ENCODE data around the gene RWDD1. TPM values are rescaled to one million over a fixed set of nuclear protein-coding genes. Genes with fewer than 3 reads are reported as not detected.

RWDD1 gene
- total RNA-seq, 1 experiment from 2014 or later, result 22.9 TPM

- Histone ChIP-seq H3F3A (ENCODE audit: insufficient read depth, low read depth) (peaks cover 11% of the 10 kb centered on the region; the same call in 1 of the 2 replicates), H3K79me2 (ENCODE audit: low read depth) (no peaks in the 10 kb centered on the region), H3K4me2 (no peak overlapping the region), H3K27me3 (ENCODE audit: insufficient read depth, low read depth) (no peaks in the 10 kb centered on the region), H2AFZ (no peak overlapping the region), H3K36me3 (ENCODE audit: low read depth) (no peaks in the 10 kb centered on the region), H3K27ac (no peak overlapping the region), H3K9me3 (ENCODE audit: insufficient read depth, low read depth) (no peaks in the 10 kb centered on the region), H3K9me2 (ENCODE audit: insufficient read depth) (no peaks in the 10 kb centered on the region; the same call in 1 of the 2 replicates), H4K20me1 (ENCODE audit: insufficient read depth) (no peaks in the 10 kb centered on the region), H3K4me3 (no peak overlapping the region), H3K4me1 (replicated peaks; ENCODE audit: insufficient read depth) (peaks cover 14% of the 10 kb centered on the region; the same call in 1 of the 2 replicates)
- no peak for TF ChIP-seq EZH2 (IDR thresholded peaks at IDR 0.05; ENCODE audit: low read depth)
- TF ChIP-seq CTCF (conservative IDR thresholded peaks at IDR 0.05), result peak; percentile 96
- ChIA-PET CTCF (interaction anchor here (0.5 to 1.2 kb wide), 8 partner anchors 9 to 513 kb away, joined by 3 to 9 read pairs (median 4); partner anchors contain the start of genes DSE and RWDD1), POLR2A (ENCODE audit: unreplicated experiment) (interaction anchor here (0.6 to 0.8 kb wide), 2 partner anchors 203 to 550 kb away, joined by 5 to 11 read pairs; no protein-coding TSS in a partner anchor)
- DNase-seq, result peak; percentile 62 to 65
- intact Hi-C loops (cut with micrococcal nuclease; ENCODE audit: unreplicated experiment), result loop anchor here (1.0 to 10.0 kb wide), 2 partner anchors 187 to 293 kb away; partner anchors contain the start of gene DSE
- BruUV-seq (replicated peaks), result no TSS peak
Observed at GRCh38 chr6:116561377-116562018, 9.8 kb upstream of the RWDD1 start.

GRCh38 chr6:116562019-116562403 is 9.3 kb upstream of the RWDD1 start:
- Histone ChIP-seq H3K36me3 (ENCODE audit: low read depth) (no peaks in the 10 kb centered on the region), H3K79me2 (ENCODE audit: low read depth) (no peaks in the 10 kb centered on the region), H3K4me1 (replicated peaks; ENCODE audit: insufficient read depth) (peaks cover 14% of the 10 kb centered on the region; the same call in 1 of the 2 replicates), H3F3A (ENCODE audit: insufficient read depth, low read depth) (peaks cover 11% of the 10 kb centered on the region; the same call in 1 of the 2 replicates), H3K4me3 (no peak overlapping the region), H3K27ac (no peak overlapping the region), H3K9me3 (ENCODE audit: insufficient read depth, low read depth) (no peaks in the 10 kb centered on the region), H2AFZ (no peak overlapping the region), H3K9me2 (ENCODE audit: insufficient read depth) (no peaks in the 10 kb centered on the region; the same call in 1 of the 2 replicates), H3K4me2 (no peak overlapping the region), H3K27me3 (ENCODE audit: insufficient read depth, low read depth) (no peaks in the 10 kb centered on the region), H4K20me1 (ENCODE audit: insufficient read depth) (no peaks in the 10 kb centered on the region)
- intact Hi-C loops (cut with micrococcal nuclease; ENCODE audit: unreplicated experiment), result loop anchor here (10.0 kb wide), 1 partner anchor 187 kb away; the partner anchor contains the start of gene DSE
- DNase-seq, result no peak
- TF ChIP-seq EZH2 (IDR thresholded peaks at IDR 0.05; ENCODE audit: low read depth) (no peak), CTCF (conservative IDR thresholded peaks at IDR 0.05) (no peak)
- BruUV-seq (replicated peaks), result no TSS peak
- CTCF ChIA-PET, result interaction anchor here (0.5 to 0.9 kb wide), 3 partner anchors 169 to 513 kb away, joined by 3 to 4 read pairs (median 3); no protein-coding TSS in a partner anchor
- POLR2A ChIA-PET (ENCODE audit: unreplicated experiment), result no interaction called here

- intact Hi-C loops (cut with micrococcal nuclease; ENCODE audit: unreplicated experiment), result loop anchor here (10.0 kb wide), 1 partner anchor 188 kb away; the partner anchor contains the start of gene DSE
- CTCF ChIA-PET, result interaction anchor here (0.7 to 0.9 kb wide), 2 partner anchors 169 to 294 kb away, joined by 3 read pairs; no protein-coding TSS in a partner anchor
Observed at GRCh38 chr6:116562614-116563013, 8.7 kb upstream of the RWDD1 start.

More at GRCh38 chr6:116562614-116563013, 8.7 kb upstream of the RWDD1 start:
- TF ChIP-seq CTCF (conservative IDR thresholded peaks at IDR 0.05) (no peak), EZH2 (IDR thresholded peaks at IDR 0.05; ENCODE audit: low read depth) (no peak)
- Histone ChIP-seq H3K36me3 (ENCODE audit: low read depth) (no peaks in the 10 kb centered on the region), H3K79me2 (ENCODE audit: low read depth) (no peaks in the 10 kb centered on the region), H3K9me3 (ENCODE audit: insufficient read depth, low read depth) (no peaks in the 10 kb centered on the region), H3K4me2 (no peak overlapping the region), H3F3A (ENCODE audit: insufficient read depth, low read depth) (peaks cover 6% of the 10 kb centered on the region; the same call in 1 of the 2 replicates), H3K4me1 (replicated peaks; ENCODE audit: insufficient read depth) (peaks cover 11% of the 10 kb centered on the region; the same call in 1 of the 2 replicates), H2AFZ (no peak overlapping the region), H3K9me2 (ENCODE audit: insufficient read depth) (no peaks in the 10 kb centered on the region; the same call in 1 of the 2 replicates), H4K20me1 (ENCODE audit: insufficient read depth) (no peaks in the 10 kb centered on the region), H3K27me3 (ENCODE audit: insufficient read depth, low read depth) (no peaks in the 10 kb centered on the region), H3K27ac (no peak overlapping the region), H3K4me3 (no peak overlapping the region)
- BruUV-seq (replicated peaks), result no TSS peak
- POLR2A ChIA-PET (ENCODE audit: unreplicated experiment), result no interaction called here
- no peak for DNase-seq
